HT-29 (cell line): ENCODE data around the gene MXD3. TPM values are rescaled to one million over a fixed set of nuclear protein-coding genes. Genes with fewer than 3 reads are reported as not detected.
"Not testable (repeated sequence)": the region's sequence is repeated elsewhere in the genome, so short reads cannot be mapped to it uniquely, and the experiment has no call there.

ENCODE experiments used
- DNase-seq: peaks from one replicate; pipeline ENCODE4 v3.0.0-alpha.2; 2015; ENCODE audit warnings: low spot score
- total RNA-seq: library from RNA; depleted of rRNA; stranded (reverse); fragments of >200 nt; shearing (Covaris generic); gene quantifications from 2 replicates; pipeline ENCODE4 v1.2.3, GENCODE V29; 2014; rRNA removed

Gene MXD3
- 55.7 and 75.5 TPM in 2 replicates for total RNA-seq

GRCh38 chr5:177311723-177312648 is at the start of gene MXD3:
TSS of gene MXD3 (minus strand) at chr5:177311898. CDS start at chr5:177311830, 68 bp downstream.
- peak; percentile 98 for DNase-seq

GRCh38 chr5:177360740-177361139 is 49.0 kb upstream of the MXD3 start:
- not testable (repeated sequence) for DNase-seq

GRCh38 chr5:177359860-177360259 is 48.2 kb upstream of the MXD3 start:
- no peak for DNase-seq

- no peak for DNase-seq
Measured at GRCh38 chr5:177359451-177359851, 47.8 kb upstream of the MXD3 start.

- no peak for DNase-seq
Measured at GRCh38 chr5:177358370-177358819, 46.7 kb upstream of the MXD3 start.

GRCh38 chr5:177357459-177358351 is 46.0 kb upstream of the MXD3 start, which contains the start of gene RGS14:
TSS of gene RGS14 (plus strand) at chr5:177357924. CDS start at chr5:177358025, 101 bp downstream.
- peak; percentile 80 for DNase-seq

GRCh38 chr5:177357146-177357458 is 45.4 kb upstream of the MXD3 start:
- no peak for DNase-seq

- DNase-seq, result no peak
Measured at GRCh38 chr5:177356746-177357145, 45.0 kb upstream of the MXD3 start.

GRCh38 chr5:177355868-177356168 is 44.1 kb upstream of the MXD3 start:
- no peak for DNase-seq

- no peak for DNase-seq
Measured at GRCh38 chr5:177355162-177355867, 43.6 kb upstream of the MXD3 start.

GRCh38 chr5:177354711-177355110 is 43.0 kb upstream of the MXD3 start:
- DNase-seq, result no peak

GRCh38 chr5:177354256-177354655 is 42.6 kb upstream of the MXD3 start:
- DNase-seq, result no peak

- no peak for DNase-seq
Measured at GRCh38 chr5:177353093-177353492, 41.4 kb upstream of the MXD3 start.

- DNase-seq, result peak; percentile 93
Measured at GRCh38 chr5:177351392-177352329, 40.0 kb upstream of the MXD3 start, which contains the start of gene LMAN2. TSS of gene LMAN2 (minus strand) at chr5:177351668. CDS start at chr5:177351647, 21 bp downstream.

- DNase-seq, result no peak
Measured at GRCh38 chr5:177350776-177351391, 39.2 kb upstream of the MXD3 start.

GRCh38 chr5:177349762-177350161 is 38.1 kb upstream of the MXD3 start:
- no peak for DNase-seq

- DNase-seq, result no peak
Measured at GRCh38 chr5:177349362-177349647, 37.6 kb upstream of the MXD3 start.

- no peak for DNase-seq
Measured at GRCh38 chr5:177347699-177348098, 36.0 kb upstream of the MXD3 start.

- no peak for DNase-seq
Measured at GRCh38 chr5:177346820-177347219, 35.1 kb upstream of the MXD3 start.

GRCh38 chr5:177344891-177345290 is 33.2 kb upstream of the MXD3 start:
- no peak for DNase-seq
